ENCODE measurements around the gene ORC2. TPM values are rescaled to one million over a fixed set of nuclear protein-coding genes. Genes with fewer than 3 reads are reported as not detected.

ORC2 gene
- total RNA-seq, 1 donor from 2014 or later = 28.2 TPM

DNA sequence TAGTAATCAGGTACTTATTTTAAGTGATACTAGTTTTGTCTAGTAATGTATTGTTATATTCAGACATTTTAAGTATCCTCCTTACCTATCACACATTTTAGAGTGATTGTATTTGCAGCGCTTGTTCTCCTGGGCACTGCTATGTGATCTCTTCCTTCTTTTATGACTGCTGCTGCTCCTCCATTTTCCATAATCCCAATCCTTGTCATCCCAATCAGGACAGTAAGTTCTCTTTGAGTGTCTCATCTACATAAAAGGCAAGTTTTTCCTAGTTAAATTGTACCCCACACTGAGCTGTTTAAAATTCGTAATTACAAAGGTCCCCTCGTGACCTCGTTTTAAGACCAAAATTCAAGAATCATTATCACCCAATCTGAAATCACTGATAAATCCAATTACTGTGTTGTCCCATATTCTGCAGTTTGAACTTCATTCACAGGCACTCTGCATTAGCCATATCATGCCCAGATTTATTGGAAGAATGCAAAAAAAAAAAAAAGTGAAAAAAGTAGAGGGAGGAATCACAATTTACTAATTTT, 101.8 kb downstream of the ORC2 start:
- Mint-ChIP-seq H3K27ac (ENCODE audit: unreplicated experiment) (peak overlapping the region; percentile 100), H3K36me3 (ENCODE audit: unreplicated experiment) (peaks cover 9% of the 10 kb centered on the region), H3K4me1 (ENCODE audit: low read depth, unreplicated experiment) (peaks cover 22% of the 10 kb centered on the region), H3K9me3 (ENCODE audit: unreplicated experiment) (peaks cover 17% of the 10 kb centered on the region), H3K4me3 (ENCODE audit: unreplicated experiment) (peak overlapping the region; percentile 96), H3K27me3 (ENCODE audit: unreplicated experiment) (peaks cover 8% of the 10 kb centered on the region)
- TF ChIP-seq, protein P1, sequence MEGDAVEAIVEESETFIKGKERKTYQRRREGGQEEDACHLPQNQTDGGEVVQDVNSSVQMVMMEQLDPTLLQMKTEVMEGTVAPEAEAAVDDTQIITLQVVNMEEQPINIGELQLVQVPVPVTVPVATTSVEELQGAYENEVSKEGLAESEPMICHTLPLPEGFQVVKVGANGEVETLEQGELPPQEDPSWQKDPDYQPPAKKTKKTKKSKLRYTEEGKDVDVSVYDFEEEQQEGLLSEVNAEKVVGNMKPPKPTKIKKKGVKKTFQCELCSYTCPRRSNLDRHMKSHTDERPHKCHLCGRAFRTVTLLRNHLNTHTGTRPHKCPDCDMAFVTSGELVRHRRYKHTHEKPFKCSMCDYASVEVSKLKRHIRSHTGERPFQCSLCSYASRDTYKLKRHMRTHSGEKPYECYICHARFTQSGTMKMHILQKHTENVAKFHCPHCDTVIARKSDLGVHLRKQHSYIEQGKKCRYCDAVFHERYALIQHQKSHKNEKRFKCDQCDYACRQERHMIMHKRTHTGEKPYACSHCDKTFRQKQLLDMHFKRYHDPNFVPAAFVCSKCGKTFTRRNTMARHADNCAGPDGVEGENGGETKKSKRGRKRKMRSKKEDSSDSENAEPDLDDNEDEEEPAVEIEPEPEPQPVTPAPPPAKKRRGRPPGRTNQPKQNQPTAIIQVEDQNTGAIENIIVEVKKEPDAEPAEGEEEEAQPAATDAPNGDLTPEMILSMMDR (IDR thresholded peaks at IDR 0.05; ENCODE audit: partially characterized antibody, unreplicated experiment) = no peak
- DNase-seq = no peak

DNA sequence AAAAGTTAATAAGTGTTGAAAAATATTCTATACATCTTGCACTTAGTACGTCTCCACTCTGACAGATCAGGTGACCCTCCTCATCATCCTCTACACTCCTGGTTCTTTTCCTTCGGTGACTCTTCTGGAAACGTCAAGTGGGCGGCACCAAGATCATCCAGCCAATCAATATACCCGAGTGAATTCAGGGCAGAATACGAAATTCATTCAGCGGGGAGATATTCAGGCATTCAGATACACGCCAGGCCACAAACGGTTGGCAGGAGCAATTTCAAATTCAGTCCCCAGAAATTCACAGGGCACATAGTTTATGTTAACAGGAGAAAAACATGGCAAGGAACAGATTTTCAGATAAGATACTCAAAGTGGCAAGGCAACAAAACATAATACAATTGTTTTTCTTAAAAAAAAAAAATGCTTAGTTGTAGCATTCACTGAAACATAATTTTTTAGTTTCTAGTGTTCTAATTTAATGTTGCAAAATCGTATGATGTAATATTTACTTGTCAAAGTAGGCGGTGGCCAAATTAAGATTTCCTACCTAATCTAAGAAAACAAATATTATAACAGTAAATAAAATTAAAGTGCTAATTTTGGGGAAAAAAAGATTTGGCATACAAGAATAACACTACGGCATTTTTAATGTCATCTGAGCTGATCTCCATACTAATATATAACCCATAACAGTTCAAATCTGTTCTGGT, 103.2 kb downstream of the ORC2 start:
- Mint-ChIP-seq H3K4me1 (ENCODE audit: low read depth, unreplicated experiment) (peaks cover 22% of the 10 kb centered on the region), H3K4me3 (ENCODE audit: unreplicated experiment) (peak overlapping the region; percentile 96), H3K9me3 (ENCODE audit: unreplicated experiment) (peaks cover 17% of the 10 kb centered on the region), H3K27ac (ENCODE audit: unreplicated experiment) (peak overlapping the region; percentile 19), H3K36me3 (ENCODE audit: unreplicated experiment) (peaks cover 9% of the 10 kb centered on the region), H3K27me3 (ENCODE audit: unreplicated experiment) (peaks cover 8% of the 10 kb centered on the region)
- TF ChIP-seq, protein P1 (IDR thresholded peaks at IDR 0.05; ENCODE audit: partially characterized antibody, unreplicated experiment) = no peak
- DNase-seq = no peak

Other genes starting within 250 kb of the ORC2 start
- 232 TPM for gene BZW1, start 151.8 kb downstream of the ORC2 start, total RNA-seq (ENCODE audit: unreplicated experiment)
- gene CLK1, start 99.0 kb downstream of the ORC2 start, total RNA-seq (ENCODE audit: unreplicated experiment) = 141 TPM
- gene PPIL3, start 74.6 kb downstream of the ORC2 start, total RNA-seq (ENCODE audit: unreplicated experiment) = 44.9 TPM
- gene NIF3L1, start 74.3 kb downstream of the ORC2 start, total RNA-seq (ENCODE audit: unreplicated experiment) = 19.7 TPM
- 32.8 TPM for gene HYCC2, start 108.0 kb upstream of the ORC2 start, total RNA-seq (ENCODE audit: unreplicated experiment)
- gene NDUFB3, start 108.3 kb upstream of the ORC2 start, total RNA-seq (ENCODE audit: unreplicated experiment) = 93.9 TPM
- gene CFLAR, start 152.5 kb upstream of the ORC2 start, total RNA-seq (ENCODE audit: unreplicated experiment) = 88.0 TPM
- gene CASP10, start 219.5 kb upstream of the ORC2 start, total RNA-seq (ENCODE audit: unreplicated experiment) = not detected

Data from glutamatergic neuron (in vitro differentiated cells).